Right atrium auricular region (tissue), 2 donors: ENCODE measurements around the gene ANKFN1. TPM values are rescaled to one million over a fixed set of nuclear protein-coding genes. Genes with fewer than 3 reads are reported as not detected.

Experiments
- DNase-seq: peaks from one replicate; pipeline ENCODE4 v3.0.0-alpha.2; 2019; ENCODE audit warnings: low spot score
- H3K27ac ChIP-seq, 2 donors: fragments of 200-600 bp; sonication (generic); 1 replicate in 1 of 2; 2 replicates in 1 of 2; pipeline ENCODE4 v1.5.1; 2016 to 2019
- H3K27me3 ChIP-seq, 2 donors: fragments of 200-600 bp; sonication (generic); one replicate each; pipeline versions ENCODE4 v1.5.1 to v1.6.0; 2017 to 2019
- H3K36me3 ChIP-seq: fragments of 200-600 bp; sonication (generic); one replicate; pipeline ENCODE4 v1.5.1; 2016
- H3K4me1 ChIP-seq, 2 donors: fragments of 200-600 bp; sonication (generic); one replicate each; pipeline versions ENCODE4 v1.5.1 to v1.6.0; 2017 to 2019
- H3K4me3 ChIP-seq, 2 donors: fragments of 200-600 bp; sonication (generic); 1 replicate in 1 of 2; 2 replicates in 1 of 2; pipeline ENCODE4 v1.5.1; 2017 to 2019; ENCODE audit warnings: mild to moderate bottlenecking in 1 of 2, moderate library complexity in 1 of 2
- H3K9me3 ChIP-seq, 2 donors: fragments of 200-600 bp; sonication (generic); one replicate each; pipeline ENCODE4 v1.5.1; 2019
- CTCF ChIP-seq, 2 donors: fragments of 200-600 bp; sonication (generic); IDR thresholded peaks; one replicate each; pipeline ENCODE4 v1.5.1; 2019; ENCODE audit warnings: antibody characterized with exemption in 2 of 2
- total RNA-seq, 2 donors: library from RNA; depleted of rRNA; stranded (reverse); fragments of >200 nt; gene quantifications; one replicate each; pipeline ENCODE4 v1.1.0, GENCODE V29; 2016

Gene ANKFN1
- total RNA-seq, 2 donors from 2014 or later = 0.67 TPM; not detected in 1

- no peaks in the 10 kb centered on the region for H3K36me3 ChIP-seq
- no peak for TF ChIP-seq CTCF (IDR thresholded peaks at IDR 0.05)
- H3K4me3 ChIP-seq = no peak overlapping the region
- no peaks in the 10 kb centered on the region for H3K9me3 ChIP-seq
- no peaks in the 10 kb centered on the region for H3K27me3 ChIP-seq
- no peak for DNase-seq
- H3K4me1 ChIP-seq = no peaks in the 10 kb centered on the region
- H3K27ac ChIP-seq = no peak overlapping the region
Observed at GRCh38 chr17:56230660-56231059, 77.4 kb downstream of the ANKFN1 start.

DNA sequence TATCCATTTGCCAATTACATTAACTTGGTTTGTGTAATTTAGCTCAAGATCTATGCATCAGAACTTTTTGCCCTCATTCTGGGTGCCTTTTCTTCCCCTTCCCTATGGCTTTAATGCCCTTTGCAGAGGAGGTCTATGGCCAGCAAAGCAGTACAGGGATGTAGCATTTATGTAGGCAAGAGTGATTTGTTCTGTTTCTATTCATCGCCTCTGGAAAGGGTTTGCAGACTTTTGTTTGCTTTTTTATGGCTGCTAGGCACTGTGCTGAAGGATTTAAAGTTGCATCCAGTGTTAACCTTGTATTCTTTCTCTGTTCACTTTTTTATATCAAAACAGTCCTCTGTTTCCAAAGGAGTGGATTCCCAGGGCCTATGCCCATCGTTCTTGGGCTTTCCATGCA, 78.0 kb downstream of the ANKFN1 start:
- no peak for TF ChIP-seq CTCF (IDR thresholded peaks at IDR 0.05)
- Histone ChIP-seq H3K4me1 (no peaks in the 10 kb centered on the region), H3K36me3 (no peaks in the 10 kb centered on the region), H3K4me3 (no peak overlapping the region), H3K9me3 (no peaks in the 10 kb centered on the region), H3K27me3 (no peaks in the 10 kb centered on the region), H3K27ac (no peak overlapping the region)
- DNase-seq = no peak

DNA sequence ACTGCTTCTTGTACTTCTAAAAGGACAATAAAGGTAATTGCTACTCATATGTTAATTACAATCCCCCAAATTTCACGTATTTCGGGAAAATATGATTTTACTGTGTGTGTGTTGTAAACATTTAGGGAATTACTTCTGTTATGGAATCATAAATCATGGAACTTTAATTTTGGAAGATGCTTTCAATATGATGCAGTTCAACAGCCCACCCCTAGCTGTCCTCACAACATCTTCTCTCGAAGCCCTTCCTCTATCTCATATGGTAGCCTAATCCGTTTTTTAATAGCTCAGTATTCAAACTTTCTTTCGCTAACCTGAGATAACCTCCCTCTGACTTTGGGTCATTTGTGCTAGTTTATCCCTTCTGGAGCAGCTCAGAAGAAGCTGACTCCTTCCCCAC, 78.4 kb downstream of the ANKFN1 start:
- Histone ChIP-seq H3K4me1 (no peaks in the 10 kb centered on the region), H3K4me3 (no peak overlapping the region), H3K27ac (no peak overlapping the region), H3K36me3 (no peaks in the 10 kb centered on the region), H3K27me3 (no peaks in the 10 kb centered on the region), H3K9me3 (no peaks in the 10 kb centered on the region)
- no peak for DNase-seq
- no peak for TF ChIP-seq CTCF (IDR thresholded peaks at IDR 0.05)

DNA sequence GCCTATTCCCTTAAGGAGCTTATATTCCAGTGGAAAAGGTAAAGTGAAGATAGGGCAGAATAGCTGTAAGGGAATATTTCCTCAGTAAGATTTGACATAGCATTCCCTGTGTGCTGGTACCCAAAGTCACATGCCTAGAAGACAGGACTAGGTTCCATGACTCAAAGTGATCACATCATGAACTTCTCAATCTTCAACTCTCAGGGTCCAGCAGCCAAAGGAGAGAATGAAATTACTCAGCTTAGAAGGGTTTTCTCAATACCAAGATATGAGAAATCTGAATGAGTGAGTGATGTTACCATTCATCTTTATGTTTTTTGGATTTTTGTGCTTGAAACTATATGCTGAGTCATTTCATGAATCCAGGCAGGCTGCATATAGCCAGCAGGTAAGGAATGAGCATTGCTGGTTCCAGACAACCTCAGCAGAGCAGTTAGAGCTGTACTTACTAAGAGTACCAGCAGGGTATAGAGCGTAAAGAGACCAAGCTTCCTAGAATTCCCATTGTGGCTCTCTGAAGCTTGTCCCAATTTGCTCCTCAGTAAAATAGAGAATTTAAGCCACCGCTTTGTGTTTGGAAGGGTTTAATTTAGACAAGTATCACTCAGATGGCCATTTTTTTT, 91.1 kb downstream of the ANKFN1 start:
- Histone ChIP-seq H3K27me3 (no peaks in the 10 kb centered on the region), H3K4me3 (no peak overlapping the region)

DNA sequence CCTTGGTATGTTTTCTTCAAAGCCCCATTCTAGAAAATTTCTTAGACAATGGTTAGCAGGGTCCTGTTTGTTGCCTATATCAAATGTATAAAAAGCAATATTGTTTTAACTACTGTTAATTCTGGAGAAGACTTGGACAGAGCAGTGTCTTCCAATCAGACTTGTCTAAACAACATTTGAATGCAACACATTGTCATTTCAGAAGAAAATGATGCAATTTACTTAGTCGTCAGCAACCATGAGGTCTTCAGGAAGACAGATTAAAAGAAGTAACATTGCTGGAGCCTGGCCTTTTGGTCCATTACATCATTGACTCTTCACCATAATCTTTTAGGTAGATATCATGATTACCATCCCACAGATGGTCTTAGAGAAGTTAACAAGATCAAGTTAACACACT, 94.5 kb downstream of the ANKFN1 start:
- H3K4me1 ChIP-seq = no peaks in the 10 kb centered on the region
- H3K27me3 ChIP-seq = no peaks in the 10 kb centered on the region
- no peak for TF ChIP-seq CTCF (IDR thresholded peaks at IDR 0.05)
- no peaks in the 10 kb centered on the region for H3K36me3 ChIP-seq
- no peak for DNase-seq
- no peaks in the 10 kb centered on the region for H3K9me3 ChIP-seq
- H3K27ac ChIP-seq = no peak overlapping the region
- H3K4me3 ChIP-seq = no peak overlapping the region

More for the DNA sequence above, 91.1 kb downstream of the ANKFN1 start:
- TF ChIP-seq CTCF (IDR thresholded peaks at IDR 0.05) = no peak
- no peaks in the 10 kb centered on the region for H3K9me3 ChIP-seq
- no peaks in the 10 kb centered on the region for H3K36me3 ChIP-seq
- no peak for DNase-seq
- H3K4me1 ChIP-seq = no peaks in the 10 kb centered on the region
- H3K27ac ChIP-seq = no peak overlapping the region

DNA sequence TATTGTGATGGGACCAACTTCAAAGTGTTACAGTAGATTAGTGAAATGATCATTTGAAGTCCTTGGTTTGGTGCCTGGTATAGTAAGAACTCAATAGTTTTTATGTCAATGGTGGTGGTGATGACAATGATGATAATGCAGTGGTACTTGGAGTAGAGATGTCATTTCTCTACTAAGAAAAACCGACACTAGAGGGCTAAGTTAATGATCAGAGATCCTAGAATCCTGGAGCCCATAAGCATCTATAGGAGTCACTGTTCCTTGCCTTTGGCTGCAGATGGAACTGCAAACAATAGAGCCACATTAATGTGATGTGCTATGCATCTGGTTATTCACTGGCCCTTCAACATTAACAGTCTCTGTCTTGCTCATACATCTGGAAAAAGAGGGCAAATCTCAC, 103.8 kb downstream of the ANKFN1 start:
- Histone ChIP-seq H3K36me3 (no peaks in the 10 kb centered on the region), H3K9me3 (no peaks in the 10 kb centered on the region), H3K4me1 (no peaks in the 10 kb centered on the region), H3K27ac (no peak overlapping the region), H3K4me3 (no peak overlapping the region), H3K27me3 (no peaks in the 10 kb centered on the region)
- TF ChIP-seq CTCF (IDR thresholded peaks at IDR 0.05) = no peak
- no peak for DNase-seq
